SIG-M5 treated with dmso at 0.1 percent for 504 hours (cell line): ENCODE measurements around the gene MSH2.

Experiments used
- DNase-seq: peaks from one replicate; lab custom pipeline; 2025; ENCODE audit not compliant: unreplicated experiment; lab: John Stamatoyannopoulos, UW

Gene MSH2

GRCh38 chr2:47530105-47530760 lies 127.3 kb downstream of the MSH2 start:
- DNase-seq: no peak

GRCh38 chr2:47531378-47532042 lies 128.6 kb downstream of the MSH2 start:
- DNase-seq: no peak
